ENCODE measurements around the gene C19orf81. TPM values are rescaled to one million over a fixed set of nuclear protein-coding genes. Genes with fewer than 3 reads are reported as not detected.

The C19orf81 gene
- polyA plus RNA-seq, 3 donors = not detected

DNA sequence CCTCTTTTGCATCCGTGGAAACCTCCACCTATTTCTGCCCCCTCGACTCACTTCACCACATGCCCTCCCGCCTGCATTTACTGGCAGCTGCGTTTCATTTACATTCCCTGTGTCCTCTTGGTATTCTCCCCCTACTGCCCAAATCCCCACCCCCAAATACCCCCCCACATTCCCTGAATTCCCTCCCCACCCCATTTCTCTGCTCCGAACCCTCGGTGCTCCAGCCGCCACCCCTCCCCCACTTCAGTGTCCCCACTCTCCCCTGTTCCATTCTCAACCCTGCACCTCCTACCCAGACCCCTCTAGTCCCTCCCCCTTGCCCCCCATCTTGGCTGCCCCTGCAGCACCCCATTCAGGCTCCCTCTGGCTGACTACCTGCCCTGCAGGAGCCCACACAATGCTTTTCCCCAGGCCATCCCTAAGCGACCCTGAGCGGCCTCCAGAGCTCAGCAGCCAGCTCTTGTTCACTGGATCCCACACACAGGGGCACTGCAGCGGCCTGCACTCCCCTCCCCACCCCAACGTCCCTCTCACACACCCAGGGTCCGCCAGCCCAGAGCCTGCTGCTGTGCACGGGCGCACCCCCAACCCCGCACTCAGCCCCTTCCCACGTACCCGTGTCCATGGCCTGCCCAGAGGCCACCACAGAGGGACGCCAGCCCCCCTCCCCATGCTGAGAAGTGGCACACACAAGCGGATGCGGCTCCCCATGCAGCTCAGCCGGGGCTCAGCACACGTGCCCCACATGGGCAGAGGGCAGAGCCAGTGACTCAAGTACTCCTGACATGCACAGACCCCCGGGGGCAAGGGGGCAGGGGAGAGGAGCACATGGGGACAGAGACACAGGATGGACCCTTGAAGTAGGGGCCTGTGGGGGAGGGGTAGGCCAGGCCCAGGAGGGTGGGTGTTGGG is 44.1 kb downstream of the C19orf81 start:
- no peaks in the 10 kb centered on the region for H3K4me1 ChIP-seq (ENCODE audit: control insufficient read depth in 1 of 2, insufficient read depth in 2 of 2, low read length in 2 of 2)
- peaks cover 0 to 2% of the 10 kb centered on the region in 2 donors for H3K36me3 Mint-ChIP-seq
- H3K9me3 ChIP-seq (replicated peaks in 1 of 2; ENCODE audit: control insufficient read depth in 1 of 2, insufficient read depth in 1 of 2, low read length in 2 of 2) = peaks cover 0 to 11% of the 10 kb centered on the region in 2 donors
- H3K9me3 Mint-ChIP-seq = peaks cover 0 to 8% (median 2%) of the 10 kb centered on the region in 7 donors
- no peaks in the 10 kb centered on the region for H3K4me1 Mint-ChIP-seq
- no peak overlapping the region for H3K9ac ChIP-seq (ENCODE audit: insufficient read depth, low read length, poor library complexity, severe bottlenecking)
- H3K27me3 ChIP-seq (ENCODE audit: control insufficient read depth in 2 of 2, insufficient read depth in 2 of 2, low read length in 2 of 2) = peaks cover 14 to 33% of the 10 kb centered on the region in 2 donors
- H2AFZ ChIP-seq (ENCODE audit: insufficient read depth, low read depth, low read length, poor library complexity, severe bottlenecking) = no peak overlapping the region
- no peak overlapping the region for H3K27ac ChIP-seq (ENCODE audit: low read depth in 1 of 2, low read length in 2 of 2)
- H3K27ac Mint-ChIP-seq = no peak overlapping the region
- DNase-seq = no peak
- intact Hi-C loops (cut with micrococcal nuclease) = no loop called here
- no peak overlapping the region for H3K4me3 ChIP-seq (replicated peaks in 1 of 3; ENCODE audit: low read depth in 2 of 3, low read length in 3 of 3)
- no peak overlapping the region for H3K4me2 ChIP-seq (replicated peaks; ENCODE audit: extremely low read depth, low read length, poor library complexity, severe bottlenecking)
- no peaks in the 10 kb centered on the region for H3K36me3 ChIP-seq (replicated peaks in 1 of 2; ENCODE audit: control insufficient read depth in 1 of 2, insufficient read depth in 2 of 2, low read length in 2 of 2)
- no peaks in the 10 kb centered on the region for H3K79me2 ChIP-seq (ENCODE audit: insufficient read depth, low read length)
- TF ChIP-seq, protein P1, sequence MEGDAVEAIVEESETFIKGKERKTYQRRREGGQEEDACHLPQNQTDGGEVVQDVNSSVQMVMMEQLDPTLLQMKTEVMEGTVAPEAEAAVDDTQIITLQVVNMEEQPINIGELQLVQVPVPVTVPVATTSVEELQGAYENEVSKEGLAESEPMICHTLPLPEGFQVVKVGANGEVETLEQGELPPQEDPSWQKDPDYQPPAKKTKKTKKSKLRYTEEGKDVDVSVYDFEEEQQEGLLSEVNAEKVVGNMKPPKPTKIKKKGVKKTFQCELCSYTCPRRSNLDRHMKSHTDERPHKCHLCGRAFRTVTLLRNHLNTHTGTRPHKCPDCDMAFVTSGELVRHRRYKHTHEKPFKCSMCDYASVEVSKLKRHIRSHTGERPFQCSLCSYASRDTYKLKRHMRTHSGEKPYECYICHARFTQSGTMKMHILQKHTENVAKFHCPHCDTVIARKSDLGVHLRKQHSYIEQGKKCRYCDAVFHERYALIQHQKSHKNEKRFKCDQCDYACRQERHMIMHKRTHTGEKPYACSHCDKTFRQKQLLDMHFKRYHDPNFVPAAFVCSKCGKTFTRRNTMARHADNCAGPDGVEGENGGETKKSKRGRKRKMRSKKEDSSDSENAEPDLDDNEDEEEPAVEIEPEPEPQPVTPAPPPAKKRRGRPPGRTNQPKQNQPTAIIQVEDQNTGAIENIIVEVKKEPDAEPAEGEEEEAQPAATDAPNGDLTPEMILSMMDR (IDR thresholded peaks at IDR 0.05) = no peak
- H3K4me3 Mint-ChIP-seq = peak overlapping the region in 1 of 2 donors; percentile 87
- H4K20me1 ChIP-seq (ENCODE audit: insufficient read depth, low read length) = no peaks in the 10 kb centered on the region
- 8% methylated on average over 21 of the region's 23 CpGs for WGBS (ENCODE audit: insufficient coverage)
- H3K27me3 Mint-ChIP-seq (ENCODE audit: low read depth in 3 of 3) = peaks cover 49 to 70% (median 55%) of the 10 kb centered on the region in 3 donors

DNA sequence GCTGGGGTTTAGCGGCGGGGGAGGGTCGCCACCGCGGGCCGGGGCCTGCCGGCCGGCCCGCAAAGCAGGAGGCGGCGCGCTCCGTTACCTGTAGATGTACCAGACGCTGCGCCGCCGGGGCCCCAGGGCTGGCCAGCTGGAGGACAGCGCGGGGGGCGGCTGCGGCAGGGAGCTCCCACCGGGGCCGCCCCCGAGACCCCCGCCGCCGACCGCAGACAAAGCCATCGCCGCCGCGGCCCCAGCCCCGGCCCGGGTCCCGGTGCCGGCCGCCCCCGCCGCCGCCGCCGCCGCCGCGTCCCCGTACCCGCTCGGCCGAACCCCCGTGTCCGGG is 45.5 kb downstream of the C19orf81 start:
- Mint-ChIP-seq H3K4me3 (no peak overlapping the region), H3K27me3 (ENCODE audit: low read depth in 3 of 3) (peaks cover 46 to 69% (median 52%) of the 10 kb centered on the region in 3 donors), H3K4me1 (no peaks in the 10 kb centered on the region), H3K36me3 (peaks cover 0 to 2% of the 10 kb centered on the region in 2 donors), H3K9me3 (peaks cover 0 to 8% (median 2%) of the 10 kb centered on the region in 7 donors), H3K27ac (no peak overlapping the region)
- H3K4me3 ChIP-seq (replicated peaks in 1 of 3; ENCODE audit: low read depth in 2 of 3, low read length in 3 of 3) = no peak overlapping the region
- peaks cover 14 to 33% of the 10 kb centered on the region in 2 donors for H3K27me3 ChIP-seq (ENCODE audit: control insufficient read depth in 2 of 2, insufficient read depth in 2 of 2, low read length in 2 of 2)
- no peaks in the 10 kb centered on the region for H3K4me1 ChIP-seq (ENCODE audit: control insufficient read depth in 1 of 2, insufficient read depth in 2 of 2, low read length in 2 of 2)
- TF ChIP-seq, protein P1 (IDR thresholded peaks at IDR 0.05) = no peak
- H3K79me2 ChIP-seq (ENCODE audit: insufficient read depth, low read length) = no peaks in the 10 kb centered on the region
- no peak overlapping the region for H2AFZ ChIP-seq (ENCODE audit: insufficient read depth, low read depth, low read length, poor library complexity, severe bottlenecking)
- H3K9ac ChIP-seq (ENCODE audit: insufficient read depth, low read length, poor library complexity, severe bottlenecking) = no peak overlapping the region
- H3K4me2 ChIP-seq (replicated peaks; ENCODE audit: extremely low read depth, low read length, poor library complexity, severe bottlenecking) = no peak overlapping the region
- no peak for DNase-seq
- H3K27ac ChIP-seq (ENCODE audit: low read depth in 1 of 2, low read length in 2 of 2) = no peak overlapping the region
- intact Hi-C loops (cut with micrococcal nuclease) = no loop called here
- H4K20me1 ChIP-seq (ENCODE audit: insufficient read depth, low read length) = no peaks in the 10 kb centered on the region
- WGBS (ENCODE audit: insufficient coverage) = 3% methylated on average over 27 of the region's 51 CpGs
- peaks cover 0 to 11% of the 10 kb centered on the region in 2 donors for H3K9me3 ChIP-seq (replicated peaks in 1 of 2; ENCODE audit: control insufficient read depth in 1 of 2, insufficient read depth in 1 of 2, low read length in 2 of 2)
- no peaks in the 10 kb centered on the region for H3K36me3 ChIP-seq (replicated peaks in 1 of 2; ENCODE audit: control insufficient read depth in 1 of 2, insufficient read depth in 2 of 2, low read length in 2 of 2)

Measured in CD14-positive monocyte (primary cell).